Activated CD8-positive, alpha-beta memory T cell treated with anti-CD3 and anti-CD28 coated beads, Interleukin-2, amount 50 U/mL, for 1 hour (primary cell): ENCODE data around the gene POLR2E.

ENCODE experiments used
- DNase-seq: peaks from one replicate; pipeline ENCODE4 v3.0.0-alpha.2; 2020; ENCODE audit errors: extremely low read depth

The POLR2E gene

GRCh38 chr19:1097810-1098176 is 2.6 kb upstream of the POLR2E start:
- no peak for DNase-seq

DNA sequence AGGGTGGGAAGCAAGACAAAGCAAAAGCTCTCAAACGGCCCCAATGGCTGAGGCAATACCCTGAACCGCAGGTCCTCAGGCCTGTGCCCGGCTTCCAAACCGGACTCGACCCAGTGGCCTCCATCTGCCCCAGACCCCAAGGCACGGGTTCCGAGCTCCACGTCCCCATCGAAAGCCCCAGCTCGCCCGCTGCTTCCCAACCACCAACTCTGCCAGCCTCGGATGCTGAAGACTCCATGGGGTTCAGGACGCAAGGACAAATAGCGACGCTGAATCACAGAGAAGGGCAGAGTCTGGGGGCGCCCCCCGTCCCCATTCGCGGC is 559 bp downstream of the POLR2E start:
- DNase-seq = no peak

DNA sequence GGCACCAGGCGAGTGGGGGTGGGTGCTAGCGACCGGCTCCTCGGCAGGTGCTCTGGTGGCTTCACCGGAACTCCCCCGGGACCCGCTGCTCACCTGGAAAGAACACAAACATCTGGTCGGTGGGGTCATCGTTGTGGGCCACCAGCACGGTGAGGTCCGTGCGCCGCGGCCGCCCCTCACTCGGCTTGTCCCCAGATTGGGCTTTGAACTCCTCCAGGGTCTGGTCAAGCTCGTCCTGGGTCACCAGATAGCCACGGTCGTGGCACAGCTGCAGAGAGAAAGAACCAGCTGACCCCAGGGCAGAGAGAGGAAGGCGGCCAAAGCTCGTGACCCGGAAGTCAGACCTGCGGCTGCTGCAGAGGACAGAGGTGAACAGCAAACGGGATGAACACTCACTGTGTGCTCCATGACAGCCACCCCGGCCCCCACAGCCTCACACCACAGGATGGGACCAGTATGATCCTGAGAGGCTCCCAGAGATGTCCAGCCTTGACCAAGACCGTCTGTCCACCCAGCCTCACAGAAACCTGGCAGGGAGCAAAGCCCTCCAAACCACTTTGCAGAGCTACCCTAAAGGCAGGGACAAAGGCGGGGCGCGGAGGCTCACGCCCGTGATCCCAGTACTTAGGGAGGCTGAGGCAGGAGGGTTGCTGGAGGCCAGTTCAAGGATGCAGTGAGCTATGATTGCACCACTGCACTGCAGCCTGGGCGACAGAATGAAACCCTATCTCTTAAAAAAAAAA is 1.2 kb downstream of the POLR2E start:
- no peak for DNase-seq

DNA sequence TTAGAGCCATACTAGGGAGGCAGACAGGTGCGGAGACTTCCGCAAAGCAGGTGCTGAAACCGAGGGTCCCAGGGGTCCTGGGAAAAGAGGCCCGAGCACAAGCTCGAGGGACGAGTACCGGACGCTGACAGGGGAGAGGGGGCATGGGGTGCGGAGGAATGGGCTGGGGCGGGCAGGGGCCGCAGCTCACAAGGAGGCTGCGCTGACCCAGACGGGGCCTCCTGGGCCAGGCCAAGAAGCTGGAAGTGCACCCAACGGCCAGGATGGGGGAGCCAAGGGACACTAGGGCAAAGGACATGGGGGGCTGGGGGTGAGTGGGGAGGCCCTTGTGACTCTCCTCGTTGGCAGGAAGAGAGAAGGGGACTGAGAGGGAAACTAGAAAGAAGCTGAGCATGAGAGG is 1.8 kb downstream of the POLR2E start:
- DNase-seq = no peak

- DNase-seq = no peak
Measured at GRCh38 chr19:1091544-1092175, 3.5 kb downstream of the POLR2E start.

DNA sequence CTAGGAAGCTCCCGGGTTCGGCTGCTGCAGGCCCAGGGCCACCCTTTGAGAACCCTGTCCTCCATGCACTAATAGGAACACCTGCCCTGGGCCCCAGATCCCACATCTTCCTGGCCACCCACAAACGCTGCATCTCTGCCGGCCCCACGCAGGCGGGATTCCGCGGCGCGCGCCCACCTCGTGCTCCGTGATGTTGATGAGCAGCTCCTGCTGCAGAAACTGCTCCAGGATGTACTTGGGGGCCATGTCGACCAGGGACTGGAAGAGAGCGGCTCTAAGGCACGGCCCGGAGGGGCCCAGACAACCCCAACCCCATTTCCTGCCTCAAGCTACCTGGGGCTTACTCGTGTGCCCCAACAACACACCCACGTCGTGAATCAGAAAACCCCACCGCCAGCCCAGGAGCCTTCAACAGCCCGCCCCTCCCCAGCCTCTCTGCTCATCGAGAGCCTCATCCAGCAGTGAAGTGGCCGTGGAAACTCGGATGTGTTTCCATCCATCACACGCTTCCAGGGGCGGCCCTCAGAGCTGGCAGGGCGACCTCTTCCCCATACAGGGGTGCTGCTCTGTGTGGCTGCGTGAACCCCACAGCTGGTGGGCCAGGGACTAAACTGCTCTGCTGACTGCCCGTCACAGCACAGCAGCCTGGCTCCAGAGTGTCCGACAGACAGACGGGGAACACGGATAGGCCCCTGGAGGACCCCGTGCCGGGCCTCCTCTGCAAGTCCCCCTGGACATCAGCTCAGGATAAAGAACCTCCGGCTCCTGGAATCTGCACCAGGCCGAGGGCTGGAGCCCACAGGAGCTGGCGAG is 4.2 kb downstream of the POLR2E start:
- no peak for DNase-seq

DNA sequence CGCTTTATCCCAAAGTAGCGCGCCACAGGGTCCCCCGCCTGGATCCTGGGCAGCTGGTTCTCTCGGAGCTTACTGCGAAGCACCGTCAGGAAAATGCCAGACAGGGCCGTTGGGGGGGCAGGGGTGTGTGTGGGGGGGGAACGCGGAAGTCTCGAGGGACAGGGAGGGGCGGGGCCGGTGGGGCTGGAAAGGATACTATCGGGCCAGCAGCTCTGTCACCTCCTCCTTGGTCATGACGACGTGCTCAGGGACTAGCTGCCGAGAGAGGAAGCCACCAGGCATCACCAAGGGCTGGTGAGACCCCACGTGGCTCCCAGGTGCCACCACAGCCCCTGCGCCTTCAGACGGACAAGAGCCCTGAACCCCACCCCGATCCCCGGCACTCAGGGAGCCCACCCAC is 5.3 kb downstream of the POLR2E start:
- DNase-seq = peak; percentile 54

GRCh38 chr19:1089126-1089771 is 5.9 kb downstream of the POLR2E start:
- DNase-seq = no peak

DNA sequence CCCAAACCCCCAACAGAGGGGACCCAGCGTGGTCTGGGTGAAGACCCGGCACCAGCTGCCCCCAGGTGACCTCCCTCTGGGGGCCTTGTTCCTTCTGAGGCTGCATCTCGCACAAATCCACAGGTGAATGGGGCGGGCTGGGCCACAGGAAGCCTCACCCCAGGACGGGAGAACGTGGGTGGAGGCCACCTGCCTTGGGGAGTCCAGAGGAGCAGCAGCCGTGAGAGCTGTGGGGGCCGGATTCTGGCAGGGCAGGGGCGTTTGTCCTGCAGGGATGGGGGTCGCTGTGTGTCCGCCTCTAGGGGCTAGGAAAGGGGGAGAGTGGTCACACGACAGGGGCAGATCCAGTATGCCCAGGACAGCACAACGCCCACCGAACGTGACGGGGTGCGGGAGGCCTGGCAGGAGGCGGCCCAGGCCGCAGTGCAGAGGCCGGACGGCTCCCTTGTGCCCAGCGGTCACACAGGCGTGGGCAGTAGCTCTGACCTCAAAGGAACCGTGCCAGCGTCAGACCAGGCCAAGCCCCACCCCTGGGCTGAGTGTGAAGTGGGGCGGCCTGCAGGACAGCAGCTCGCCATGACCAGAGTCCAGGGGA is 6.7 kb downstream of the POLR2E start:
- no peak for DNase-seq

GRCh38 chr19:1087813-1088415 is 7.3 kb downstream of the POLR2E start:
- no peak for DNase-seq

GRCh38 chr19:1086613-1087012 is 8.6 kb downstream of the POLR2E start:
- no peak for DNase-seq

DNA sequence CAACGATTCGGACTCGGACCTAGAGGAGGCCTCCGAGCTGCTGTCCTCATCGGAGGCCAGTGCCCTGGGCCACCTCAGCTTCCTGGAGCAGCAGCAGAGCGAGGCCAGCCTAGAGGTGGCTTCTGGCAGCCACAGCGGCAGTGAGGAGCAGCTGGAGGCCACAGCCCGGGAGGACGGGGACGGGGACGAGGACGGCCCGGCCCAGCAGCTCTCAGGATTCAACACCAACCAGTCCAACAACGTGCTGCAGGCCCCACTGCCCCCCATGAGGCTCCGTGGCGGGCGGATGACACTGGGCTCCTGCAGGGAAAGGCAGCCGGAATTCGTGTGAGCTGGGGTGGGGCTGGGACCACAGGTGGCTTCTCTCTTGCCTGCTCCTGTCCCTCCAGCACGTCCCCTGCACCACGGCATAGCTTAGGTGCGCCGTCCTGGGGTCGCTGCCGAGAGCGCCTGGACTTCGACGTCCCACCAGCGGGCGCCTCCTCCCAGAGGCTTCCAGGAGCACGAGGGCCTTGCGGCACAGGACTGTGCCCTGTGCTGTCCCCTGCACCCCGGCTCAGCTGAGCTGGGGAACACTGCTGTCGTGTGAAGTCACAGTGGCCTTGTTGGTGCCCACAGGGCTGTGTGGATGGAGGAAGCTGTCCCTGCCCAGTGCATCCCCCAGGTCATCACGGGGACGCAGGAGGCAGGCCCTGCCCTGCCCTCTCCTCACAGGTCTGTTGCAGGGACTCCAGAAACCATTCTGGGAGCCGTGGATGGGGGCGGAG is 9.3 kb downstream of the POLR2E start:
- DNase-seq = no peak

- no peak for DNase-seq
Measured at GRCh38 chr19:1085053-1085658, 10.0 kb downstream of the POLR2E start.

DNA sequence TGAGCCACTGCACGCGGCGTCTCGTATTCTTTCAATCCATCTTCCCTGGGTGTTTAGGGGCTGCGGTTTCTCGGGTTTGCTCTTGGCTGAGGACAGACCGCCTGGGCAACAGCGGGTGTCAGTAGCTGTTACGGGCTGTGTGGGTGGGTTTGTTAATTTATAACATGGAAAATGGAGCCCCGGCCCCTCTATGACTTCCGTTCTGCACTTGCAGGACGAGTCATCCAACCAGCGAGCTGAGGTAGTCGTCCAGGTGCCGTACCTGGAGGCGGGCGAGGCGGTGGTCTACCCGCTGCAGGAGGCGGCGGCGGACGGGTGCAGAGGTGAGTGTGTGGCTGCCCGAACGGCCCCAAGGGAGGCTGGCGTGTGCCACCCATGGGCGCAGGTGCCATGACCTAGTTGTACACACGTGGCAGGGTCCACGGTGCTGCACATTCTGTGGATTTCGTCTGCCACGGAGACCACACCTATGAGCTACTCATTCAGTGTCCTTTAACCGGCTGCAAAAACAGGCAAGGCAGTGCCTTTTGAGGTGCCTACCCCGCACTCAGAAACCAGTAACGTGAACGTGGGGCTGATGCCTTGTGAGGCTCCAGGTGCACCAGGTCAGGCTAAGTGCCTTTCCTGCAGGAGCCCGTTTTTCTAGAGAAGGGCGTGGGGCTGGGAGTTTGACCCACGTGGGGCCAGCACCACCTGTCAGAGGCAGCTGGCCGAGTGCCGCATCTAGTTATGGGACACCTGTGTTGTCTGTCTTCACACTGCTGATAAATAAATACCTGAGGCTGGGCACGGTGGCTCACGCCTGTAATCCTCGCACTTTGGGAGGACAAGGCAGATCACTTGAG is 10.9 kb downstream of the POLR2E start:
- no peak for DNase-seq

- no peak for DNase-seq
Measured at GRCh38 chr19:1082928-1083816, 12.0 kb downstream of the POLR2E start.

DNA sequence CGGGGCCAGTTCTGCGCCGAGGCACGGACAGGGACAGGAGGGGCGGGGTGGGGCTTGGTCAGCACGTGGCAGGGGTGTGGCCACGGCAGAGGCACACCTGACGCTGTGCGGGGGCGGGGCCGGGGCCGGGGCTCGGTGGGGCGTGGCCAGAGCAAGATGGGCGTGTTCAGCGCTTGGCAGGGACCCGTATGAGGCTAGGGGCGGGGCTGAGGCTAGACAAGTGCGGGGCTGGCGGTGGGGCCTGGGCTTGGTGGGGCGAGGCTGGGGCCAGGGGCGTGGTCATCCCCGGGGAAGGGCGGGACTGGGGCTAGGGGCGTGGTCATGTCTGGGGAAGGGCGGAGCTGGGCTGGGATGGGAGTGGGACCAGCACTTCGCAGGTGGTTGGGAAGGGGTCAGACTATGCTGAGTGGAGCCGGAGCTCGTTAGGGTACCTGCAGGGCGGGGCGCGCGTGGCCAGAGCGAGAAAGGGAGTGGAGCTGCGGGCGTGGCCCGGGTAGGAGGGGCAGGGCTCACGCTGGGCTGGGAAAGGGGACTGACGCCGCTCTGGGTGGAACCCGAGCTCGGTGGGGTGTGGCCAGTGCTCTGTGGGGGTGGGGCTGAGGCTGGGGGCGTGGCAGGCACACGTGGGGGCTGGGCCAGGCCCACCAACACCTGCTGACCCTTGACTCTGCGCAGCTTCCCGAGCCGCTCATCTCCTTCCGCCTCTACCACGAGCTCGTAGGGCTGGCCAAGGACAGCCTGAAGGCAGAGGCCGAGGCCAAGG is 12.8 kb downstream of the POLR2E start:
- peak; percentile 66 for DNase-seq

DNA sequence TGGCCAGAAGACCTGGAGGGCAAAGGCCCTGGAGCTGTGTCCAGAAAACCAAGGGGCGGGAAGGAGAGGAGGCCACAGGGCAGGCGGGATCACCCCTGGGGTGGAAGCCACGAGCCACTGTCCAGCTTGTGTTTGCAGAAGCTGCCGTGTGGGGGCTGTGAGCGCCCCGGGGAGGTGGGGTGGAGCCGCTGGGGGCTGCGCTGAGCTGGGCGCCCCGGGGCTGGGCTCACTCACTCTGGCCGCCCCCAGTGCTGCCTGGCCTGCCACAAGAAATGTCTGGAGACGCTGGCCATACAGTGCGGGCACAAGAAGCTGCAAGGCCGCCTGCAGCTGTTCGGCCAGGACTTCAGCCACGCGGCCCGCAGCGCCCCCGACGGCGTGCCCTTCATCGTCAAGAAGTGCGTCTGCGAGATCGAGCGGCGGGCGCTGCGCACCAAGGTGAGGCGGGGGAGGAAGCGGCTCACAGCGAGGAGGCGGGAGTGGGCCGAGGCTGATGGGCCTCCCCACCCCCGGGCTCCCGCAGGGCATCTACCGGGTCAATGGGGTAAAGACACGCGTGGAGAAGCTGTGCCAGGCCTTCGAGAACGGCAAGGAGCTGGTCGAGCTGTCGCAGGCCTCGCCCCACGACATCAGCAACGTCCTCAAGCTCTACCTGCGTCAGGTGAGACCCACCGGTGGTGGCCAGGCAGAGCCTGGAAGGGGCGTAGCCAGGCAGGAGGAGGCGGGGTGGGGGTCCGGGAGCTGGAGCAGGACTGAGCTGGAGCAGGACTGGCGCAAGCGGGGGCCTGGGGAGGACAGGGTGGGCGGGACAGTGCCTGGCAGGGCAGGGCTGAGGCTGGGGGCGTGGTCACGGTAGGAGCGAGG is 13.6 kb downstream of the POLR2E start:
- DNase-seq = no peak
